HG02642 (cell line): Measurements from ENCODE around the gene DGKB.

Source experiments
- ATAC-seq: cut with Tn5 transposase; IDR thresholded peaks from one replicate; pipeline ENCODE4 v1.9.1; 2021; ENCODE audit warnings: mild to moderate bottlenecking; ENCODE audit not compliant: unreplicated experiment, poor library complexity

DGKB gene

GRCh38 chr7:14902589-14903067 lies at the start of gene DGKB:
Gene DGKB (minus strand): TSS chr7:14902751.
- ATAC-seq: no peak

DNA sequence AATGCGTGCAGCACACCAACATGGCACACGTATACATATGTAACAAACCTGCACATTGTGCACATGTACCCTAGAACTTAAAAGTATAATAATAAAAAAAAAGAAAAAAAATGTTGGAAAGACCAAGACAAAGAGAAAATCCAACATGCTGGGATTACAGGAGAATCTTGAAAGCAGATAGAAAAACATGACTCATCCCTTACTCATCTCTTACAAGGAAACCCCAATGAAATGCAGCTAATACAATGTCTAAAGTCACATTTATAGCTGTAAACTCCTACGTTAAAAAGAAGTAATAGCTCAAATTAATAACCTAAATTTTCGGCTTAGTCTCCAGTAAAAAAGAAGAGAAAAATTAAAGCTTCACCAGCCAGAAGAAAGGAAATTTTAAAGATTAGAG lies 47.5 kb upstream of the DGKB start:
- ATAC-seq: no peak

DNA sequence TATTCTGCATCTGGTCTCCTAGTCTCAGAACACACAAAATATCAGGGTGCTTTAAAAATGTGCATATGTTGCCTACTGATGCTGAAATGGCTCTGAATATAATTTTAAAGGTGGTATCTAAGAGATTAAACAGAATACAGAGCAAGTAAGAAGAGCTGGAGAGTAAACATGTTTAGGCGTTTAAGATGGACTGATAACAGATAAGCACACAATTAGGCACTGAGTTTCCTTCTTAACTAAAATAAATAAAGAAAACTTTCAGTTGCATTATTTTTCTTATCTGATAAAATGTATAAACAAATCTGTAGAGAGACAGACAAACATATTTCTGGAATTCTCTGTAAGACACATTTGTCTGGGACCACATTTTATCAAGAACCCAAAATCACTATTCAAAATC lies 35.6 kb upstream of the DGKB start:
- no peak for ATAC-seq

GRCh38 chr7:14937581-14937980 lies 35.0 kb upstream of the DGKB start:
- no peak for ATAC-seq

GRCh38 chr7:14936554-14936953 lies 34.0 kb upstream of the DGKB start:
- ATAC-seq: no peak

GRCh38 chr7:14934839-14935238 lies 32.3 kb upstream of the DGKB start:
- ATAC-seq: no peak

- no peak for ATAC-seq
Measured at GRCh38 chr7:14931511-14932215, 29.1 kb upstream of the DGKB start.

DNA sequence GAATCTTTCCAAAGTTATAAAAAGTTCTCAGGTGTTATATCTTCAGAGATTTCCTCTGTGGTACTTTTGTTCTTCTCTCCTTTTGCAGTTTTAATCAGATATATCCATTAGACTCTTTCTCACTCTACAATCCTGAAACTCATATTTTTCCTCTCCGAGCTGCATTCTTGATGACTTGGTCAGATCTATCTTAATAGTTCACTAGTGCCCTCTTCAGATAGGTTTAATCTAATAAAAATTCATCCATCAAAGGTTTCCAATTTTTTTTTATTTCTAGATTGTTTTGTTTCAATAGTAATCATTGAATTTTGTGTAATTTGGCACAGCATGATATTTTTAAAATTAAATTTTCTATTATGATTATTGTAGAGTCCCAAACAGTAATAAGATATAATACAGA lies 21.8 kb upstream of the DGKB start:
- no peak for ATAC-seq

GRCh38 chr7:14911077-14911476 lies 8.5 kb upstream of the DGKB start:
- ATAC-seq: no peak

DNA sequence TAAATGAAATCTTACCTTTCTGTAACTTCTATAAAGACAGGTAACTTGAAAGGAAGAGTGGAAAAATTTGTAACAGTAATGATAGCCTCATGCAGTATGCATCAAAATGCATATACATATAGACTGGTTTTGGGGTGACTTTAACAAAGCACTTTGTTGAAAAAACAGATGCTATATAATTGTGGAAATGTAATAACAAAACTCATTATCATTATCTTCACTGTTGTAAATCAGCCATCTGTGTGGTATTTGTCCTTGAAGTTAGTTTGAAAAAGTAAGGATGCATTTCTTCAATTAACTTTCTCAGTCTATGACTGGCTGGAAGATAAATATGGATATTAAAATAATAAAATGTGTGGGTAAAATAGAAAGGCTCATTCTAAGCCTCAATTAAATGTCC lies 6.1 kb upstream of the DGKB start:
- no peak for ATAC-seq

GRCh38 chr7:14905764-14906163 lies 3.2 kb upstream of the DGKB start:
- ATAC-seq: no peak

DNA sequence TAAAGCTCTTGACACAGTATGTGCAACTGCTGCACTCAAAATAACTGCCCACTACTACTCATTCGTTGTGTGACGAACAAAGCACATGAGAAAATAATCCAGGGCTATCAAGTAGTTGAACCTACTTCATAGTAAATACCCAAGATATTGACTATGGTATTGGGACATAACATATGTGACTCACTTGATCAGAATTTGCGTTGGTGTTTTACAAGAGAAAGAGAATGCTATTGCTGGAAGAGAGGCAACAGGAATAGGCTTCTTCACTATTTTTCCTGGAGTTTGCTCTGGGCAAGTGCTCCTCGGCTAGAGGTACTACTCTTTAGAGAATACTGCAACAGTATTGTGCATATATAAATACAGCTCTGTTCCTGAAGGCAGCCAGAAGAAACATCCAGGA lies 2.5 kb downstream of the DGKB start:
- ATAC-seq: no peak

- ATAC-seq: no peak
Measured at GRCh38 chr7:14899030-14899429, 3.5 kb downstream of the DGKB start.

DNA sequence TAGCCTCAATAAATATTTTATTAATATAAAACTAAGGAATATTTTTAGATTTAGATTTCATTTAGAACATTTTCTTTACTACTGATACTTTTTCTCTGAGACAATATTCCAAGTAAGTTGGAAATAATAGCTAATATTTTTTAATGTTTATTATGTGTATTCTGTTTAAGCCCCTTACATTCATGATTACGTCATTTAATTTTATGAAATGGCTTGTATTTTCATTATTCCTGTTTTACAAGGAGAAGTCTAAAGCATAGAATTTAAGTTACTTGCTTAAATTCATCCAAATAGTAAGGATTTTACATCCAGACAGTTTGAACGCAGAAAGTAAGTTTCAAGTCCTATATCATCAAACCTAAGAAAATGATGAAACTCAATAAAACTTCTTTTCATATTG lies 6.1 kb downstream of the DGKB start:
- ATAC-seq: no peak

DNA sequence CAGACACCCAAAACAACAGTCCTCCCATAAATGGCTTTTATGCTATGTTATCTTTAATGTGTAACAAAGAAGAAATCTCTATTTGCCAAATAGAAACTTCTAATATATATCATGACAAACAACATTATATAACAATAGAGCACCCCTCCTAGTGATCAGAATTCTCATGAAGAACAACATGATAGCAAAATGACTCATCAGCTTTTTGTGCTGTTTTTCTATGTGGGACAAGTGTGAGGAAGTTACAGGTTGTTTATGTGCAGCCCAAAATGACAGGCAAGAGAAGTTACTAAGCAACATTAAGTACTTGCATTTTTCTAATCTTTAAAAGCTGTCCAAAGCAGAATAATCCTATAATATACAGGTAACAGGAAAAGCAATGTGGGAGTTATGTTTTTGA lies 7.7 kb downstream of the DGKB start:
- ATAC-seq: no peak

- ATAC-seq: no peak
Measured at GRCh38 chr7:14892961-14893360, 9.6 kb downstream of the DGKB start.

GRCh38 chr7:14891289-14891688 lies 11.3 kb downstream of the DGKB start:
- no peak for ATAC-seq

DNA sequence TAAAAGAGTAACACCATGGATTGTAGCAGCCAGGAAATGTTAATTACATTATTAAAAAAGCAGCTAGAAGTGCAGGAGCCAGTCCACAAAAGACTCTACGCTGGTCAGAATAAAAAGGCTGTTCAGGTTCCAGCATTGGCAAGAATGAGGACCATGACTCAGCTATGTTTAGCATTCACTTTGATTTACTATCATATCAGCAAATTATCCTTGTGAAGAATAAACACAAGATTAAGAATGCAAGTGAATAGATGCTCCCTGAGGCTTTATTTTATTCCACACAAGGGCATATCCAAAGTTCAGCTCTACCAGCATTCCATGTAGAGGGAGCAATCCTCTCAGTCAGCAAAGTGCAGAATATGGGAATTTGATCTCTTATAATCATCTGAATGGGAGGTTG lies 13.6 kb downstream of the DGKB start:
- ATAC-seq: no peak

DNA sequence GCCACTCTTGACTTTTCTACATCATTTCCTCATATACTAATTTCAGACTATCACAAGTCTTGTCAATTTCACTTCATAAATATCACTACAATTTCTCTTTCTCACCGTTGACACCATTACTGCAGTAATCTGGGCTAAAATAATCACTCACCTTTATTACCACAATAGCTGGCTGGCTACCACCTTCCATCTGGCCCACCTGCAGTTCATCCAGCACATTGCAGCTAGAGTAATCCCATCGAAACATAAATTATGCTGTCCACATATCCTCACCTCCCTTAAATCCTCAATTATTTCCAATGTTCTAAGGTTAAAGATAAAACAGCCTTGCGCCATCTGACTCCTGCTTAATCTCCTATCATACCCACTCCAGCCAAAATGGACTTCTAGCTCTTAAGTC lies 16.0 kb downstream of the DGKB start:
- ATAC-seq: no peak

DNA sequence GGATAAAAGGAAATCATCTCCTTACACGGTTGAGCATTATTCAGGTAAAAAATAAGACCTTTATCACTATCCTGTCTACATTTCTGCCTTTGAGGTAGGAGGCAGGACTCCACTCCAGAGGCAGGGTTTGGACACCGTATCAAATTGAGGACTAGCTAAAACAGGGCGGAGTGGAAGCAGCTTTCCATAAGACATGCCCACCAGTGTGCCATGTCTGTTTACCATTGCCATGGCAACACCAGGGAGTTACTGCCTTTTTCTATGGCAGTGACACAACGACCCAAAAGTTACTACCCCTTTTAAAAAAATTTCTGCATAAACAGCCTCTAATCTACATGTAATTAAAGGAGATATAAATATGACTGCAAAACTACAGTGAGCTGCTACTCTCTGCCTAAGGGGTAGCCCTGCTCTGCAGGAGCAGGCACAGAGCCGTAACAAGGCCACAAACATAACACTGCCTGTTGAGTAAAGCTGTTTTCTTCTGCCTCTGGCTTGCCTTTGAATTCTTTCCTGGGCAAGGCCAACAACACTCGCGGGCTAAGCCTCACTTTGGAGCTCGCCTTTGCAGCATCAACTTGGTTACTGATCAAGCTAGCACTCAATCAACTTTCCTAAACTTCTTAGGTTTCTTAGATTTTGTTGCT lies 26.5 kb downstream of the DGKB start:
- ATAC-seq: no peak

DNA sequence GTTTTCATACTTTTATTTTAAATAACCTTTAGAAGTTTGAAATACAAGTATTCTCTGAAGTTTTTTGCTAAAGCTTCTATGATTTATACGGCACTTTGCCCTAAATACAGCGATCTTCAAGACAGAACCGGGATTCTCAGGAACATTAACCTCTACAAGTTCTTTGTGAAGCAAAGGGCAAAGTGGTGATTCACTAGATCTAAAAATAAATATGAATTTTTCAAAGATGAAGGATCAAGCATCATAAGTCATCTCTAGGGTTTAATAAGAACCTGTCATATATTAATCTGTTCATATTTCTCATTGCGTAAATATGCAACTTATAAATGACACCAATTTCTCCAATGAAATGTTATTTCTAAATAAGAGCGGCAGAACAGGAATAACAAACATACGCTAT lies 30.7 kb downstream of the DGKB start:
- ATAC-seq: no peak

DNA sequence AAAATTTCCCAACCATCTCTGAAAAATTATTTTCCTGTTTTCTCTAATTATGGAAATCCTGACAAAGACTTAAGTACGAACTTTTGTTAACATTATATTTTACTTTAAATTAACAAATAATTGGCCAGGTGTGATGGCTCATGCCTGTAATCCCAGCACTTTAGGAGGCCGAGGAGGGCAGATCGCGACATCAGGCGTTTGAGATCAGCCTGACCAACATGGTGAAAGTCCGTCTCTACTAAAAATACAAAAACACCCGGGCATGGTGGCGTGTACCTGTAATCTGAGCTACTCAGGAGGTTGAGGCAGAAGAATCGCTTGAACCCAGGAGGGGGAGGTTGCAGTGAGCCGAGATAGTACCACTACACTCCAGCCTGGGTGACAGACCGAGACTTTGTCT lies 32.2 kb downstream of the DGKB start:
- no peak for ATAC-seq
